NCI-H748 (cell line): ENCODE results near the gene SEMA3G.

ENCODE experiments used
- DNase-seq: peaks from one replicate; lab custom pipeline; 2025; ENCODE audit not compliant: unreplicated experiment; lab: John Stamatoyannopoulos, UW

Gene SEMA3G

DNA sequence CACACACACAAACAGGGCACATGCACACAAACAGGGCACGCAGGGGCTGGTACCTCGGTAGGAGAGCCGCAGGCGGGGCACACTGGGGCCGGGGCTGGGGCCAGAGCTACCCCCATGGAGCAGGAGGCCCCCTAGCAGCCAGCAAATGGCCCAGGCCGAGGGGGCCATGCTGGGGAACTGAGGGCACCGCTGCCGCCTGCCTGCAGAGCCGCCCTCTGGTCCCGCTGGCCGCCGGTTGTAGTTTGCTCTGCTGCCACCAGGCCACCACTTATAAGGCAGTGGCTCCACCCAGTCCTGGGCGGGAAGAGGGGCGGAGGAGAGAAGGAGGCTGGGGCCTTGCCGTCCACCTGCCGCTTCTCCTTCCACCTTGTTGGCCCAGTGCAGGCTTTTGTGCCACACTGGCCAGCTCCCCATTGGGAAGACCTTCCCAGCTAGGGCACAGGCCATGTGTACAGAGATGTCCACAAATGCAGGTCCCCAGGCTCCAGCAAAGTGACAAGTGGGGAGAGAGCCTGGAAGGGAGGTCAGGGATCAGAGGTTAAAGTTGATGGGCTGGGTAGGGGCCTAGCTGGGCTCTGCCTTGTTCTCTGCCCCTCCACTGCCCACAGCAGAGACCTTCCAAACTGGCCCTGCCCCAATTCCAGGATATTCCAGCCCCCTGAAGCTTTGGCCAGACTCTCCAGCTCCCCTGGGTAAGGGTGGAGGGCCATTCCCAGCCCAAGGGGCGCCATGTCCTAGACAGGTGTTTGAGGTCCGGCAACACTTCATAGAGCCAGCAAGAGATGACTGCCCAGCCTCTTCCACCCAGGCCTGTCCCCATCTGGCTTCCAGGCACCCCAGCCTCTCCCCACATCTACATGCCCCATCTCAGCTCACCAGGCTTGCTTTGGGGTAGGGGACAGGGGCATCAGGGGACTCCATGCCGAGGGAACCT lies at the start of gene SEMA3G:
TSS of gene SEMA3G (minus strand) at position 244 of the 934 bp plus-strand sequence. CDS start at position 168, 76 bp downstream.
- DNase-seq = peak; percentile 70

DNA sequence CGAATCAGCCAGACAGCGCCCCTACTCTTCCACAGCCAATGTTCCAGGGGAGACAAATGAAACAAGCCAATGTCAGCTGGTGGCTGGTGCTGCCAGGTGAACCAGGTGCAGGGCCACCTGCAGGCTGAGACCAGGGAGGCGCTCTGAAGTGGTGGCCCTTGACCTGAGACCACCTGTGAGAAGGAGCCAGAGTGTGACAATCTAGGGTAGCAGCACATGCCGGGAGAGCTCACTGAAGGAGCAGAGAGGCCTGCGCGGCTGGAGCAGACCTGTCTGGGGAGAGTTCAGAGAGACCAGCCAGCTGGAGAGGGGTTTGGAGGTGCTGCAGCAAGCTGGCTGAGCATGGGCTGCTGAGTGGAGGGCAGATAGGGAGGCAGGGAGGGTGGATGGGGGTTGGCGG lies 49.5 kb upstream of the SEMA3G start:
- DNase-seq = peak; percentile 4

DNA sequence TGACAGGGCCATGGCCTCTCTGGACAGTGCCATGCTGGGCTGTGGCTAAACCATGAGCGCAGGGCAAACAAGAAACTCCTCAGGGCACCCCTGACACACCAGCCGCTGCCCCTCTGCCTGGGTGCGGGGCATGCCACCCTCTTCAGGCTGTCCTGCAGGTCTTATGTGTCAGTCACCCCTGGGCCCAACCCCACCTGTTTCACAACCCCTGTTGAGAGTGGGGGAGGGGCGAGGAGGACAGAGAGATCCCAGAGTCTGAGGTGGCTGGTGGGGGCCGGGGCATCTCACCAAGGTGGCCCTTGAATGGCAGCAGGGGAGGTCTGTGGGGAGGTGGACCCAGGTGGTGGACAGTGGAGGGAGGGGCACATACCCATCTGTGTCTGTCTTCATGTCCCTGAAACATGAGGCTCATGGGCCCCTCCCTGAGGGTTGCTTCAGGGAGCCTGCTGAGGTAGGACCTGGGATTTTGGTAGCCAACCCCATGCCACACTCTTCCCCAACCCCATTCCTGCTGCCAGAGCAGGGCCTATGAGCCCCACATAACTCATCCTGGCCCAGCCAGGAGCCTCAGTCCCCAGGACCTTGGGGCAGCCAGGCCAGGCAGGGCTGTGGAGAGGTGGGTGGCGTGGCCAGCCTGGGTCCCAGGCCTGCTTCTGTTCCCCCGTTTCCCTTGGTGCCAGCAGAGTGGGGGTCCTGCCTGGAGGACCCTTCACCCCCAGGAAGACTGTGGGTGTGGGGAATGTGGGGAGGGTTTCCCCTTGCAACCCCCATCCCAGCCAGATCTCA lies 48.5 kb upstream of the SEMA3G start:
- DNase-seq = no peak

DNA sequence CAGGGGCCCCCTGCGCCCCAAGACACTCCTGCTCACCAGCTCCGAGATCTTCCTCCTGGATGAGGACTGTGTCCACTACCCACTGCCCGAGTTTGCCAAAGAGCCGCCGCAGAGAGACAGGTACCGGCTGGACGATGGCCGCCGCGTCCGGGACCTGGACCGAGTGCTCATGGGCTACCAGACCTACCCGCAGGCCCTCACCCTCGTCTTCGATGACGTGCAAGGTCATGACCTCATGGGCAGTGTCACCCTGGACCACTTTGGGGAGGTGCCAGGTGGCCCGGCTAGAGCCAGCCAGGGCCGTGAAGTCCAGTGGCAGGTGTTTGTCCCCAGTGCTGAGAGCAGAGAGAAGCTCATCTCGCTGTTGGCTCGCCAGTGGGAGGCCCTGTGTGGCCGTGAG lies 47.2 kb upstream of the SEMA3G start:
- no peak for DNase-seq

DNA sequence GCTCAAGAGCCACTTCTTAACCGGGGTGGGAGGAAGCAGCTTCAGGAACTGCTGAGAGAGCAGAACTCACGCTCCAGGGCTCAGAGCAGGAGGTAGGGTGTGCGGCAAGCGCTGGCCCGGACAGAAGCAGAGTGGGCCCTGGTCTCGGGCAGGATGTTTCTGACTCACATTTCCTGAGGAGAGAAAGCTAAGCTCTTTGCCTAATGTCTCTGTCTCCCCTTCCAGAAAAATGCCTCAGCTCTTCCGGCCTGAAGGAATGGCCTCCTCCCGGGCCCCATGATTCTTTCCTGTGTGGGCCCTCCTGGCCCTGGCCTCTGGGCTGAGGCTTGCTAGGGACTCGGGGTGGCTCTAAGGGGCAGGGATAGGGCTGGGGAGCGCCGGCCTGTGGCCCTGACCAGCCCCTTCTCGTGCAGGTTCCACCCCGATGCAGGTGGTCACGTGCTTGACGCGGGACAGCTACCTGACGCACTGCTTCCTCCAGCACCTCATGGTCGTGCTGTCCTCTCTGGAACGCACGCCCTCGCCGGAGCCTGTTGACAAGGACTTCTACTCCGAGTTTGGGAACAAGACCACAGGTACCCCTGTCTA lies 46.1 kb upstream of the SEMA3G start:
- DNase-seq = no peak

DNA sequence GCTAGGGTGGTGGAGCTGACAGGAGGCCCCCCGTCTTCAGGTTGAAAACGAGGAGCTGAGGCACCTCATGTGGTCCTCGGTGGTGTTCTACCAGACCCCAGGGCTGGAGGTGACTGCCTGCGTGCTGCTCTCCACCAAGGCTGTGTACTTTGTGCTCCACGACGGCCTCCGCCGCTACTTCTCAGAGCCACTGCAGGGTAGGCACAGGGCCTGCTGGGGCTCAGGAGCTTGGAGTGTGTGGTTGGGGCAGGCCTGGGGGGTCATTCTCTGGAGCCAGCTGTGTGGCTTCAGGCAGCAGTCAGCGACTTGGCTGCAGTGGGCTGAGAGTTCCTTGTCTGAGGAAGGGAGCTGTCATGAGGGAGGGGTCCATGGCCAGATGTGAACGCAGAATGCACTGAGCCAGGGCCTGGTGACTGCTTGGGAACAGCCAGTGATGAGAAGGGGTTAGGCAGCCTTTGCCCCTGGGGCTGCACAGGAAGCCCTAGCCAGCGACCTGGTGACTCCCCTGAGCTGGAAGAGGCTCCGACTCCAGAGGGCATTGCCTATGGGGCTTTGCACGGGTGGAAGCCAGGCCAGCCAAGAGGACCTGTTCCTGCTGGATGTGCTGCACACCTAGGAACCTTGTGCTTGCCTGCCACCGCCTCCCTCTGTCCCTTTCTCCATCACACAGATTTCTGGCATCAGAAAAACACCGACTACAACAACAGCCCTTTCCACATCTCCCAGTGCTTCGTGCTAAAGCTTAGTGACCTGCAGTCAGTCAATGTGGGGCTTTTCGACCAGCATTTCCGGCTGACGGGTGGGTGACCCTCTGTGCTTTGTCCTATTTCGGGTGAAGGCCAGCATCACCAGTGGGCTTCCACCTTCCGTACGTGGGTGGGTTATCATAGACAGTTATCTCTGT lies 45.4 kb upstream of the SEMA3G start:
- DNase-seq = no peak

DNA sequence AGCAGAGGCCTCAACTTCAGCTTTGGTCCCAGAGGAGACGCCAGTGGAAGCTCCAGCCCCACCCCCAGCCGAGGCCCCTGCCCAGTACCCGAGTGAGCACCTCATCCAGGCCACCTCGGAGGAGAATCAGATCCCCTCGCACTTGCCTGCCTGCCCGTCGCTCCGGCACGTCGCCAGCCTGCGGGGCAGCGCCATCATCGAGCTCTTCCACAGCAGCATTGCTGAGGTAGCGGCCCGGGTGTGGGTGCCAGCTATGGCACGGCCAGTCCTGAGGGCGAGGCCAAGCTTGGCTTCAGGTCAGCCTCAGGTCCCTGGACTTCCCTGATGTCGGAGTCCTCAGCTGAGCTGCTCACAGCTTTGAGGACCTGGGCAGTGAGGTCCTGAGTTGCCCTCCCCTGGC lies 44.5 kb upstream of the SEMA3G start:
- DNase-seq = no peak

DNA sequence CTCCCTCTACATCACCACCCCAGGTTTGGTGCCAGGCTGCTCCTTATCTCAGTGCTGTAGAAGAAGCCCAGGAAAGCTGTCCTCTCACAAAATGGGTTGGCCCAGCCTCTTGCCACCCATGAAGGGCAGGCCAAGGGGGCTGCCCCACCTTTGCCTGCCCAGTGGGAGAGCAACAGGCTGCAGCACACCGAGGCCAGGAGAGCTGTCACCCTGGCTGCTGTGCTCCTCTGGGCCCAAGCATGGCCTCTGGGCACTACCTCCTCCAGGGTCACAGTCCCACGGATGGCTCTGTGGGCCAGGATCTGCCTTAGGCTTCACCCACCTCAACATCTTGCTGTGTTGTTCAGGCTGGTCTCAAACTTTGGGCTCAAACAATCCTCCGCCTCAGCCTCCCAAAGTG lies 43.8 kb upstream of the SEMA3G start:
- DNase-seq = no peak

DNA sequence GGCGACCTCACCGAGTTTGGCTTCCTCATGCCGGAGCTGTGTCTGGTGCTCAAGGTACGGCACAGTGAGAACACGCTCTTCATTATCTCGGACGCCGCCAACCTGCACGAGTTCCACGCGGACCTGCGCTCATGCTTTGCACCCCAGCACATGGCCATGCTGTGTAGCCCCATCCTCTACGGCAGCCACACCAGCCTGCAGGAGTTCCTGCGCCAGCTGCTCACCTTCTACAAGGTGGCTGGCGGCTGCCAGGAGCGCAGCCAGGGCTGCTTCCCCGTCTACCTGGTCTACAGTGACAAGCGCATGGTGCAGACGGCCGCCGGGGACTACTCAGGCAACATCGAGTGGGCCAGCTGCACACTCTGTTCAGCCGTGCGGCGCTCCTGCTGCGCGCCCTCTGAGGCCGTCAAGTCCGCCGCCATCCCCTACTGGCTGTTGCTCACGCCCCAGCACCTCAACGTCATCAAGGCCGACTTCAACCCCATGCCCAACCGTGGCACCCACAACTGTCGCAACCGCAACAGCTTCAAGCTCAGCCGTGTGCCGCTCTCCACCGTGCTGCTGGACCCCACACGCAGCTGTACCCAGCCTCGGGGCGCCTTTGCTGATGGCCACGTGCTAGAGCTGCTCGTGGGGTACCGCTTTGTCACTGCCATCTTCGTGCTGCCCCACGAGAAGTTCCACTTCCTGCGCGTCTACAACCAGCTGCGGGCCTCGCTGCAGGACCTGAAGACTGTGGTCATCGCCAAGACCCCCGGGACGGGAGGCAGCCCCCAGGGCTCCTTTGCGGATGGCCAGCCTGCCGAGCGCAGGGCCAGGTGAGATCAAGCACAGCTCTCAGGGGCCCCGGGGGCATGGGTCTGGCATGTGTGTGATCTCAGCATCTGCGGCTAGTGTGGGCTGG lies 43.1 kb upstream of the SEMA3G start:
- DNase-seq = no peak

DNA sequence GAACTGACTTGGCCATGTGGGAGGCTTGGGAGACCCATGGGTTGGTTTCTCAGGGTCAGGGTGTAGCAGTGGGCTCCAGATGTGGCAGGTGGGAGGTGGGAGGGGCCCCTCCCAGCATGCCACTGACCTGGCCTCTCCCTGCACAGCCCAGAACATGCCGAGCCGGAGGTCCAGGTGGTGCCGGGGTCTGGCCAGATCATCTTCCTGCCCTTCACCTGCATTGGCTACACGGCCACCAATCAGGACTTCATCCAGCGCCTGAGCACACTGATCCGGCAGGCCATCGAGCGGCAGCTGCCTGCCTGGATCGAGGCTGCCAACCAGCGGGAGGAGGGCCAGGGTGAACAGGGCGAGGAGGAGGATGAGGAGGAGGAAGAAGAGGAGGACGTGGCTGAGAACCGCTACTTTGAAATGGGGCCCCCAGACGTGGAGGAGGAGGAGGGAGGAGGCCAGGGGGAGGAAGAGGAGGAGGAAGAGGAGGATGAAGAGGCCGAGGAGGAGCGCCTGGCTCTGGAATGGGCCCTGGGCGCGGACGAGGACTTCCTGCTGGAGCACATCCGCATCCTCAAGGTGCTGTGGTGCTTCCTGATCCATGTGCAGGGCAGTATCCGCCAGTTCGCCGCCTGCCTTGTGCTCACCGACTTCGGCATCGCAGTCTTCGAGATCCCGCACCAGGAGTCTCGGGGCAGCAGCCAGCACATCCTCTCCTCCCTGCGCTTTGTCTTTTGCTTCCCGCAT lies 42.3 kb upstream of the SEMA3G start:
- no peak for DNase-seq

DNA sequence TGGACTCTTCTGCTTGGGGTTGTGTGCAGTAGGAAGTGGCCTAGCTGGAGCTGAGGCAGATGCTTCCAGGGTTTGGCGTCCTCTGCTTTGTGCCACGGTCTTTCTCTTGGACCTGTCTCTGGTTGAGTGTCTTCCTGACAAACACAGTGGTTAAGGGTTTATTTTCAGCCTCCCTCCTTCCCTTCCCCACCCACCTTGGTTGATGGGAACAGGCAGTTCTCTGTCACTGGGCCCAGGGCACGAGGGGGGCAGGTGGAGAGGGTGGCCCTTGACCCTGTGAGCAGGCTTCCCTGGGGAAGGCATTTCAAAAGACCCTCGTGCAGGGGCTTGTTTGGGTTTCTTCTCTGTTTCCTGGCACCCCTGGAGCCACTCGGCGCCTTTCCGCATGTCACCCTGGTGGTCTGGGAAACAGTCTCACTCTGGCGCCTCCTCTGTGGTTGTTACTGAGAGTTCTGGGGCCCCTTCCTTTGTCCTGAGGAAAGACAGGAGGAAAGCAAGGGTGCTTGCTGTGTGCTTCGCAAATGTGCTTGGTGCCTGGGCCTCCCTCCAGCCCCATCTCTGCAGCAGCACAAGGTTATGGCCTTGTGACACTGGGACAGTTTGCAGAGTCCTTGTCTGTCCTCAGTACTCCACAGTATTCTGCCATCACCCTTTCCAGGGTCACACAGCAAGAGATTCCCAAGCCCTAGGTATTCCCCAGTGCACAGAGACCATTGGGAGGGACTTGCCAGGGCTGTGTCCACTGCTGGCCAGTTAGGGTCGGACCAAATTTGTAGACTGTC lies 40.0 kb upstream of the SEMA3G start:
- no peak for DNase-seq

DNA sequence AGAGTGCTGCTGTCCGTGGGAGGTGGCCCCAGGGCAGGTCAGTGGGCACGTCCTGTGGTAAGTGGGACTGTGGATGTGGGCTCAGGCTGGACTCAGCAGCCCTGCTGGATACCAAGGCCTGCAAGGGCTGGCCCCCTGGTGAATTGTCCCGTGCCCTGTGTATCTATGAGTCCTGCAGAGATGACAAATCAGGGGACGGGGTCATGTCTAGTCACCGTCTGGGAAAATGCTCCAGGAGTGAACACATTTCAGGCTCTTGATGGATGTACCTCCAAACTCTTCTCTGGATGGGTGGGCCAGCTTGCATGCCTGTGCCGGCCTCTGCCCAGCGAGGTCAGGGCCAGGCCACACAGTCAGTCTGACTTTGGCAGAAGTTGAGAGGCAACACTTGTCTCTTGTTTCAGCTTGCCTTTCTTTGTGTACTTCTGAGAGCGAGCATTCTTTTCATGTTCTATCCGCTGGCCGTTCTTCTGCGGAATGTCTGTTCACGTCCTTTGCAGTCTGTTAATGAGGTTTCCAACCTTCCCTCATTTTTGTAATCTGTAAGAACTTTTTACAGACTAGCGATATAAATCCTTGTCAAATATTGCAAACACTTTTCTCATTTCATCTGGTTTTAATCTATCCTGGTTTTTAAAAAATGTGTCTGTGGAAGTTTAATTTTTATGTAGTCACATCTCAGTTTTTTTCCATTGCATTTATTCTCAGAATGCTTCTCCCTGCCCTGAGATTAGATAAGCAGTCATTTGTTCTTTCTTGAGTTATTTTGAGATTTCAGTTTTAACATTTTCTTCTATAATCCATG lies 38.9 kb upstream of the SEMA3G start:
- DNase-seq = no peak

DNA sequence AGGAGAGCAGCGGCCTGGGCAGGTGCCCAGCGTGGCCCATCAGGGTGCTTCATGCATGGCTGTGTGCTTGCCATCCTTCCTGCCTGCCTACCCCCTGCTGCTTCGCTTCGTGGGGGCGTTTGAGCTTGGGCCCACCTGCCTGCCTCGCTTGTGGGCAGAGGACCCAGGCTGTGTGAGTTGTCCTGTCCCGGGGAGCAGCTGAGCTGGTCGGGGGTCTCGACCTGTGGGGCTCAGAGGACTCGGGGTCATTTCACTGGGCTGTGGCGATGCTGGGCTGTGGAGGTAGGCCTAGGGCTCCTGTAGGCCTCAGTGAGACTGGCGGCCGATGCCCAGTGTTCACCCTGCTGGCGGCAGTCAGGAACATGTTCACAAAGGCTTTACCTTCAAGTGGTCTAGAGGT lies 38.2 kb upstream of the SEMA3G start:
- no peak for DNase-seq

DNA sequence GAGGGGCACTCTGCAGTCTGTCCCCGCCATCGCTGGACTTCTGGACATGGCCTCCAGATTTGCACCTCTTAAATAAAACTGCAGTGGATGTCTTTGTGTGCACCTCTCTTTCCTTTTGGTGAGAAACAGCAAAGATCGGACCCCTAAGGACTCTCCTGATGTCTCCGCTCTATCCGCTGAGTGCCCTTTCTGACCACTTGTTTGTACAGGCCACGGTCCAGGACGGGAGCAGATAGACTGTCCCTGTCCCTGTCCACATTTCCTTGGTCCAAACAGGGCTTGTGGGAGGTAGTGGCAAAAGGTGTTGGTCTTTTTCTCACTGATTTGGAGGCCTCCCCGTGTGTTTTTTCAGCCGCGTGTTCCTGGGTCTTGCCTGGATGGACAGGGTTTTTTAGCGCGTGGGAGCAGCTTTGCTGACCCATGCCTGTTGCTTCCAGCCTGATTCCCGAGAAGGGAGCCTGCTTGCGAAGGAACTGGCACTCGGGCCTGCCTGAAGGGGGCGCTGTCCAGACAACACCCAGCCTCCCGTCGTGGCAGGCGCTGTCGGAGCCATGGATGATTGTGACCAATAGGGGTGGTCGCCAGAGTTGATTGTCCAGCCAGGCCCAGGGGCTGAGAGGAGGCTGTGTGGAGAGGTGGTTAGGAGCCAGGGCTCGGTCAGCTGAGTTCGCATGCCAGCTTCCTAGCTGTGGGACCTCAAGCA lies 37.1 kb upstream of the SEMA3G start:
- DNase-seq = peak; percentile 2

DNA sequence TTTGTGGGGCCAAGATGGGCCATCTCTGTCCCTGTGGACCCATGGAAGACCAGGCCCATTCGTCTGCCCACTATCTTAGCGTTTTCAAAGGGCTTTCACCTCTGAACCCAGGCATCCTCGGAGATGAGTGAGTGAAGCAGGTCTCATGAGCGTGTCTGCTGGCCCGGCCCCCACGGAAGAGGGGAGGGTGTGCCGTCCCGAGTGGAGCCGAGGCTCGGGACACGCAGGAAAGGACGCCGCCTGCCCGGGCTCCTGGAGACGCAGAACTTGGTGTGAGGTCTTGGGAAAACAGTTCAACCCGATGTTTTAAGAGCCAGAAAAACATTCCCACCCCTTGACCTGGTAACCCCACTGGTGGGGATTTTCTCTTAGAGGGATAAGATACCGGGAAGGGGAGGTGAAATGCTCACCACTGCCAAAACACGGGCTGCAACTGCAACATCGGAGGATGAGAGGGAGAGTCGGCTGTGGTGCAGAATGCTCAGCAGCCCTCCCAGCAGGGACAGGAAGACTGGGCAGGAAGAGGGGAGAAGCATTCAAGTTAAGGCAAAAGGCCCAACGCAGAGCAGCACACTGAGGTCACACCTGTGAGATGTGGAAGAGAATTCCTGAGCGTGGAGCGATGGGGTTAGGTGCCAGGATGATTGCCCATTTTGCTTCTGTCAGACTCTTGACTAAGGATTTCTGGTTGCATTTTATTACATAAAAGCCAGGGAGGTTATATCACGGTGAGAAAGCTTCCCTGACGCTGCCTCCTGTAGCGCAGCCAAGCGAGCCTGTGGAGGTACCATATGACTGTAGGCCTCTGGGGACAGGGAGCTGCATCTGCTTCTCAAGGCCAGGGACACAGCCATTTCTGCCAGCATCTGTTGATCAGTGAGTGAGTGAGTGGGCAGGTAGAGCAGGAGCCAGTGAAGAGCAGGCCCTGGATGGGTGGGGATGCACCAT lies 36.1 kb upstream of the SEMA3G start:
- DNase-seq = no peak
